ENCODE data around the gene DHRS7B. TPM values are rescaled to one million over a fixed set of nuclear protein-coding genes. Genes with fewer than 3 reads are reported as not detected.

DHRS7B gene
- polyA plus RNA-seq, 1 donor from 2014 or later: 35.8 TPM

DNA sequence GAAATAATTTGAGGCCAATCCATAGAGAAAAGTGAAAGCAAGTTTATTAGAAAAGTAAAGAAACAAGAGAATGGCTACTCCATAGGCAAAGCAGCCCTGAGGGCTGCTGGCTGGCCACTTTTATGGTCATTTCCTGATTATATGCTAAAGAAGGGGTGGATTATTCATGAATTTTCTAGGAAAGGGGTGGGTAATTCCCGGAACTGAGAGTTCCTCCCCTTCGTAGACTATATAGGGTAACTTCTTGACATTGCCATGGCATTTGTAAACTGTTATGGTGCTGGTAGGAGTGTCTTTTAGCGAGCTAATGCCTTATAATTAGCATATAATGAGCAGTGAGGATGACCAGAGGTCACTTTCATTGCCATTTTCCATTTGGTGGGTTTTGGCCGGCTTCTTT is 4.4 kb downstream of the DHRS7B start:
- Histone ChIP-seq H3K9ac (ENCODE audit: low read length) (no peak overlapping the region), H3K36me3 (ENCODE audit: insufficient read depth, low read length) (no peaks in the 10 kb centered on the region), H3K27me3 (ENCODE audit: insufficient read depth, low read depth, low read length) (no peaks in the 10 kb centered on the region), H3K79me2 (replicated peaks; ENCODE audit: insufficient read depth, low read length) (peaks cover 8% of the 10 kb centered on the region), H3K9me3 (ENCODE audit: low read length) (no peaks in the 10 kb centered on the region), H4K20me1 (ENCODE audit: insufficient read depth) (no peaks in the 10 kb centered on the region), H3K4me2 (ENCODE audit: low read length) (no peak overlapping the region), H3K27ac (ENCODE audit: low read length) (no peak overlapping the region), H3F3A (ENCODE audit: insufficient read depth, low read length, poor library complexity, severe bottlenecking) (no peaks in the 10 kb centered on the region), H3K9me2 (ENCODE audit: insufficient read depth, low read length) (no peaks in the 10 kb centered on the region), H3K4me3 (ENCODE audit: low read length) (no peak overlapping the region), H2AFZ (ENCODE audit: low read depth, low read length) (no peak overlapping the region)
- TF ChIP-seq, protein P1, sequence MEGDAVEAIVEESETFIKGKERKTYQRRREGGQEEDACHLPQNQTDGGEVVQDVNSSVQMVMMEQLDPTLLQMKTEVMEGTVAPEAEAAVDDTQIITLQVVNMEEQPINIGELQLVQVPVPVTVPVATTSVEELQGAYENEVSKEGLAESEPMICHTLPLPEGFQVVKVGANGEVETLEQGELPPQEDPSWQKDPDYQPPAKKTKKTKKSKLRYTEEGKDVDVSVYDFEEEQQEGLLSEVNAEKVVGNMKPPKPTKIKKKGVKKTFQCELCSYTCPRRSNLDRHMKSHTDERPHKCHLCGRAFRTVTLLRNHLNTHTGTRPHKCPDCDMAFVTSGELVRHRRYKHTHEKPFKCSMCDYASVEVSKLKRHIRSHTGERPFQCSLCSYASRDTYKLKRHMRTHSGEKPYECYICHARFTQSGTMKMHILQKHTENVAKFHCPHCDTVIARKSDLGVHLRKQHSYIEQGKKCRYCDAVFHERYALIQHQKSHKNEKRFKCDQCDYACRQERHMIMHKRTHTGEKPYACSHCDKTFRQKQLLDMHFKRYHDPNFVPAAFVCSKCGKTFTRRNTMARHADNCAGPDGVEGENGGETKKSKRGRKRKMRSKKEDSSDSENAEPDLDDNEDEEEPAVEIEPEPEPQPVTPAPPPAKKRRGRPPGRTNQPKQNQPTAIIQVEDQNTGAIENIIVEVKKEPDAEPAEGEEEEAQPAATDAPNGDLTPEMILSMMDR (IDR thresholded peaks at IDR 0.05; ENCODE audit: poor library complexity, severe bottlenecking): no peak
- TF ChIP-seq, protein P2, sequence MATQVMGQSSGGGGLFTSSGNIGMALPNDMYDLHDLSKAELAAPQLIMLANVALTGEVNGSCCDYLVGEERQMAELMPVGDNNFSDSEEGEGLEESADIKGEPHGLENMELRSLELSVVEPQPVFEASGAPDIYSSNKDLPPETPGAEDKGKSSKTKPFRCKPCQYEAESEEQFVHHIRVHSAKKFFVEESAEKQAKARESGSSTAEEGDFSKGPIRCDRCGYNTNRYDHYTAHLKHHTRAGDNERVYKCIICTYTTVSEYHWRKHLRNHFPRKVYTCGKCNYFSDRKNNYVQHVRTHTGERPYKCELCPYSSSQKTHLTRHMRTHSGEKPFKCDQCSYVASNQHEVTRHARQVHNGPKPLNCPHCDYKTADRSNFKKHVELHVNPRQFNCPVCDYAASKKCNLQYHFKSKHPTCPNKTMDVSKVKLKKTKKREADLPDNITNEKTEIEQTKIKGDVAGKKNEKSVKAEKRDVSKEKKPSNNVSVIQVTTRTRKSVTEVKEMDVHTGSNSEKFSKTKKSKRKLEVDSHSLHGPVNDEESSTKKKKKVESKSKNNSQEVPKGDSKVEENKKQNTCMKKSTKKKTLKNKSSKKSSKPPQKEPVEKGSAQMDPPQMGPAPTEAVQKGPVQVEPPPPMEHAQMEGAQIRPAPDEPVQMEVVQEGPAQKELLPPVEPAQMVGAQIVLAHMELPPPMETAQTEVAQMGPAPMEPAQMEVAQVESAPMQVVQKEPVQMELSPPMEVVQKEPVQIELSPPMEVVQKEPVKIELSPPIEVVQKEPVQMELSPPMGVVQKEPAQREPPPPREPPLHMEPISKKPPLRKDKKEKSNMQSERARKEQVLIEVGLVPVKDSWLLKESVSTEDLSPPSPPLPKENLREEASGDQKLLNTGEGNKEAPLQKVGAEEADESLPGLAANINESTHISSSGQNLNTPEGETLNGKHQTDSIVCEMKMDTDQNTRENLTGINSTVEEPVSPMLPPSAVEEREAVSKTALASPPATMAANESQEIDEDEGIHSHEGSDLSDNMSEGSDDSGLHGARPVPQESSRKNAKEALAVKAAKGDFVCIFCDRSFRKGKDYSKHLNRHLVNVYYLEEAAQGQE (IDR thresholded peaks at IDR 0.05; ENCODE audit: borderline replicate concordance): no peak
- TF ChIP-seq POLR2AphosphoS5 (IDR thresholded peaks at IDR 0.05) (no peak), MXI1 (conservative IDR thresholded peaks at IDR 0.05; ENCODE audit: poor library complexity, severe bottlenecking) (no peak)

DNA sequence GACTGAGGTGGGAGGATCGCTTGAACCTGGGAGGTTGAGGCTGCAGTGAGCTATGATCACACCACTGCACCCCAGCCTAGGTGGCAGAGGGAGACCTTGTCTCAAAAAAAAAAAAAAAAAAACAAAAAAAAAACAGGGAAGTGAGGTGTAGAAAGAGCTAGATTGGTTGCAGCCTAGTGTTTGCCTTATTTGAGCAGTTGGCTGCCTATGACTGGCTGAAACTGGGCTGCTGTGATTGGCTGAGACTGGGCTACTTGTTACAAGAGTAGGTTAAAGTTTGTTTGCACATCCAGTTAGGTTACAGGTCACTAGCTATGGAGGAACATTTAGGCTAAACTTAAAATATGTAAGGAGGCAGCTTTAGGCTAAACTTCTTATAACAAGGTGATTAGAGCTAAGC is 5.7 kb downstream of the DHRS7B start:
- Histone ChIP-seq H3K36me3 (ENCODE audit: insufficient read depth, low read length) (no peaks in the 10 kb centered on the region), H3K79me2 (replicated peaks; ENCODE audit: insufficient read depth, low read length) (peaks cover 8% of the 10 kb centered on the region), H3K9me2 (ENCODE audit: insufficient read depth, low read length) (no peaks in the 10 kb centered on the region), H3K9ac (ENCODE audit: low read length) (no peak overlapping the region), H3K4me2 (ENCODE audit: low read length) (no peak overlapping the region), H3F3A (ENCODE audit: insufficient read depth, low read length, poor library complexity, severe bottlenecking) (no peaks in the 10 kb centered on the region), H3K4me3 (ENCODE audit: low read length) (no peak overlapping the region), H3K27ac (ENCODE audit: low read length) (no peak overlapping the region), H4K20me1 (ENCODE audit: insufficient read depth) (no peaks in the 10 kb centered on the region), H3K9me3 (ENCODE audit: low read length) (no peaks in the 10 kb centered on the region), H2AFZ (ENCODE audit: low read depth, low read length) (no peak overlapping the region), H3K27me3 (ENCODE audit: insufficient read depth, low read depth, low read length) (no peaks in the 10 kb centered on the region)
- TF ChIP-seq SMC3 (conservative IDR thresholded peaks at IDR 0.05; ENCODE audit: poor library complexity): no peak
- TF ChIP-seq POLR2AphosphoS5 (IDR thresholded peaks at IDR 0.05): no peak
- no peak for TF ChIP-seq EP300 (conservative IDR thresholded peaks at IDR 0.05; ENCODE audit: poor library complexity, severe bottlenecking)

DNA sequence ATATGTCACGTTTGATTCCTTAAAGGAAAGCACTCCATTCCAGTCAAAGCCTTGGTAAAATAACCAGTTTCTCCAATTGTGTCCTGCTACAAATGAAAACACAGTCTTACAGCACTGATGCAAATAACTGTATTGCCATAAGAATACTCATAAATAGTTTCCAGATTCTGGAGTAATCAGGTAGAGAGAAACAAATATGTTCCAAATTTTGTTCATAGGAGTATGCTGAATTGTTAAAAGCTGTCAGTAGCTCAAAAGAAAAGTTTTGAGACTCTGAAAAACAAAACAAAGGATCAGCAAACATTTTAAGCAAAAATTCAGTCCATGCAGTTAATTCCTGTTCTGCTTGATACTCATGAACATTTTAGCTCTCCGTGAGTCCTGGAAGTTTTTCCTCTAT is 7.8 kb downstream of the DHRS7B start:
- no peak for TF ChIP-seq EZH2 (IDR thresholded peaks at IDR 0.05; ENCODE audit: borderline replicate concordance, insufficient read depth, low read length, poor library complexity, severe bottlenecking)
- TF ChIP-seq EP300 (conservative IDR thresholded peaks at IDR 0.05; ENCODE audit: poor library complexity, severe bottlenecking): no peak
- no peak for TF ChIP-seq MXI1 (conservative IDR thresholded peaks at IDR 0.05; ENCODE audit: poor library complexity, severe bottlenecking)
- TF ChIP-seq POLR2AphosphoS5 (IDR thresholded peaks at IDR 0.05): no peak
- TF ChIP-seq SMC3 (conservative IDR thresholded peaks at IDR 0.05; ENCODE audit: poor library complexity): no peak
- no peak for TF ChIP-seq TAF1 (IDR thresholded peaks at IDR 0.05; ENCODE audit: low read depth)
- TF ChIP-seq, protein P2 (IDR thresholded peaks at IDR 0.05; ENCODE audit: borderline replicate concordance): no peak
- TF ChIP-seq, protein P1 (IDR thresholded peaks at IDR 0.05; ENCODE audit: poor library complexity, severe bottlenecking): no peak
- TF ChIP-seq RAD21 (conservative IDR thresholded peaks at IDR 0.05): no peak

More for the DNA sequence above, 7.8 kb downstream of the DHRS7B start:
- no peaks in the 10 kb centered on the region for H4K20me1 ChIP-seq (ENCODE audit: insufficient read depth)
- no peak overlapping the region for H3K27ac ChIP-seq (ENCODE audit: low read length)
- no peaks in the 10 kb centered on the region for H3K36me3 ChIP-seq (ENCODE audit: insufficient read depth, low read length)
- no peak overlapping the region for H3K4me2 ChIP-seq (ENCODE audit: low read length)
- H3K27me3 ChIP-seq (ENCODE audit: insufficient read depth, low read depth, low read length): no peaks in the 10 kb centered on the region
- H3F3A ChIP-seq (ENCODE audit: insufficient read depth, low read length, poor library complexity, severe bottlenecking): no peaks in the 10 kb centered on the region
- no peaks in the 10 kb centered on the region for H3K79me2 ChIP-seq (replicated peaks; ENCODE audit: insufficient read depth, low read length)
- no peak overlapping the region for H2AFZ ChIP-seq (ENCODE audit: low read depth, low read length)
- H3K9ac ChIP-seq (ENCODE audit: low read length): no peak overlapping the region
- H3K9me3 ChIP-seq (ENCODE audit: low read length): no peaks in the 10 kb centered on the region
- H3K9me2 ChIP-seq (ENCODE audit: insufficient read depth, low read length): no peaks in the 10 kb centered on the region
- no peak overlapping the region for H3K4me3 ChIP-seq (ENCODE audit: low read length)
